Ascending aorta (tissue), 2 donors: ENCODE measurements around the gene AGAP1. TPM values are rescaled to one million over a fixed set of nuclear protein-coding genes. Genes with fewer than 3 reads are reported as not detected.

ENCODE experiments used
- DNase-seq, 2 donors: peaks; one replicate each; pipeline ENCODE4 v3.0.0-alpha.2; 2019; ENCODE audit warnings: low spot score in 2 of 2
- H3K27ac ChIP-seq, 2 donors: fragments of 200-600 bp; sonication (generic); one replicate each; pipeline ENCODE4 v1.5.1; 2016 to 2017; ENCODE audit warnings: mild to moderate bottlenecking in 1 of 2
- H3K27me3 ChIP-seq: fragments of 200-600 bp; sonication (generic); one replicate; pipeline ENCODE4 v1.5.1; 2017
- H3K36me3 ChIP-seq, 2 donors: fragments of 200-600 bp; sonication (generic); one replicate each; pipeline ENCODE4 v1.5.1; 2016
- H3K4me1 ChIP-seq, 2 donors: fragments of 200-600 bp; sonication (generic); one replicate each; pipeline ENCODE4 v1.5.1; 2016 to 2017; ENCODE audit warnings: mild to moderate bottlenecking in 1 of 2
- H3K4me3 ChIP-seq, 2 donors: fragments of 200-600 bp; sonication (generic); one replicate each; pipeline ENCODE4 v1.5.1; 2016 to 2017; ENCODE audit warnings: mild to moderate bottlenecking in 1 of 2
- H3K9me3 ChIP-seq, 2 donors: fragments of 200-600 bp; sonication (generic); one replicate each; pipeline ENCODE4 v1.5.1; 2016
- intact Hi-C: fragments of 100-400 bp; cut with DNase I; formaldehyde crosslinking; loops from one replicate; pipeline ENCODE4 v1.15.1; 2023
- total RNA-seq: library from RNA; depleted of rRNA; stranded (reverse); fragments of >200 nt; gene quantifications from one replicate; pipeline ENCODE4 v1.1.0, GENCODE V29; 2016
- TF ChIP-seq, protein P1 (sequence below), 3 experiments: fragments of 200-600 bp in 2 of 3; fragments of 450-650 bp in 1 of 3; sonication (generic) in 2 of 3; IDR thresholded peaks; one replicate each; pipeline ENCODE4 v1.5.1; 2016 to 2019; ENCODE audit warnings: antibody characterized with exemption in 3 of 3, mild to moderate bottlenecking in 1 of 3, moderate library complexity in 1 of 3

The AGAP1 gene
- total RNA-seq, 1 donor from 2014 or later, result 19.7 TPM

DNA sequence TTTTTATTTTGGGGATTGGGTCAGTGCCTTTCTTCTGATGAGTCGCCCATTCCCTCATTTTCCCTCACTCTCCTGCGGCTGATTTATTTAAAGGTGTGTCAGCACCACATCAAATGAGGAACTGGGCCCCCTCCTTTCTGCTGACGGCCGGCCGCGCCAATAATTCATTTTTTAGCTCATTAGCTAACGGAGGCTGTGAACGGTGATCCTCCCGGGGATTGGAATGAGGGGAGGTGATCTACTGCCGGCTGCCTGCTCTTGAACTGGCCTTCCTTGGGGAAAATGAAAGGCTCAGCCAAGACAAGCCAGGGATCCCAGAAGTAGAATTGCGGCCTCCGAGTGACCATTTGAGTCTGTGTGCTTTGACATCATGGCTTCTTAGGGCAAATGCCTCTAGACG is 620.1 kb downstream of the AGAP1 start:
- Histone ChIP-seq H3K4me3 (no peak overlapping the region), H3K27me3 (no peaks in the 10 kb centered on the region), H3K27ac (no peak overlapping the region), H3K36me3 (no peaks in the 10 kb centered on the region), H3K9me3 (no peaks in the 10 kb centered on the region), H3K4me1 (no peaks in the 10 kb centered on the region)
- TF ChIP-seq, protein P1, sequence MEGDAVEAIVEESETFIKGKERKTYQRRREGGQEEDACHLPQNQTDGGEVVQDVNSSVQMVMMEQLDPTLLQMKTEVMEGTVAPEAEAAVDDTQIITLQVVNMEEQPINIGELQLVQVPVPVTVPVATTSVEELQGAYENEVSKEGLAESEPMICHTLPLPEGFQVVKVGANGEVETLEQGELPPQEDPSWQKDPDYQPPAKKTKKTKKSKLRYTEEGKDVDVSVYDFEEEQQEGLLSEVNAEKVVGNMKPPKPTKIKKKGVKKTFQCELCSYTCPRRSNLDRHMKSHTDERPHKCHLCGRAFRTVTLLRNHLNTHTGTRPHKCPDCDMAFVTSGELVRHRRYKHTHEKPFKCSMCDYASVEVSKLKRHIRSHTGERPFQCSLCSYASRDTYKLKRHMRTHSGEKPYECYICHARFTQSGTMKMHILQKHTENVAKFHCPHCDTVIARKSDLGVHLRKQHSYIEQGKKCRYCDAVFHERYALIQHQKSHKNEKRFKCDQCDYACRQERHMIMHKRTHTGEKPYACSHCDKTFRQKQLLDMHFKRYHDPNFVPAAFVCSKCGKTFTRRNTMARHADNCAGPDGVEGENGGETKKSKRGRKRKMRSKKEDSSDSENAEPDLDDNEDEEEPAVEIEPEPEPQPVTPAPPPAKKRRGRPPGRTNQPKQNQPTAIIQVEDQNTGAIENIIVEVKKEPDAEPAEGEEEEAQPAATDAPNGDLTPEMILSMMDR (IDR thresholded peaks at IDR 0.05), result no peak
- DNase-seq, result no peak
- intact Hi-C loops, result no loop called here

GRCh38 chr2:236114959-236115358 is 621.1 kb downstream of the AGAP1 start:
- DNase-seq, result no peak

DNA sequence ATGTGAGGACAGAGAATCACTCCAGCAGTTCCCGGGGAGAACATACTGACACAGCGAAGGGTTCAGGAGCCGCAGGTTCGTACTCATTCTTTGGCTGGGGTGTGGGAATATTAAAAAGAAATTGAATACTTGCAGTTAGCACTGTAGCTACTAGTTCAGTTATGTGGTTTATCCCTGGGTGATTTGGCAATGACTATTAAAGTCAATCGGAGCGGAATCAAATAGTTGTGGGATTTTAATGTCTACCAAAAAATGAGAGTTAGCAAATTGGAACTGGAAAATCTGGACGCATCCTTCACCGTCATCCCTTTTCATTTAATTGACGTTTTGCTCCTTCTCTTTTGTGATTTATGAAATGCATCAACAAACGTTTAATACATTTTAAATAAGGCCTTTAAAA is 623.6 kb downstream of the AGAP1 start:
- TF ChIP-seq, protein P1 (IDR thresholded peaks at IDR 0.05), result no peak
- intact Hi-C loops, result no loop called here
- H3K27ac ChIP-seq, result no peak overlapping the region
- no peak for DNase-seq
- no peaks in the 10 kb centered on the region for H3K36me3 ChIP-seq
- H3K27me3 ChIP-seq, result no peaks in the 10 kb centered on the region
- no peak overlapping the region for H3K4me3 ChIP-seq
- no peaks in the 10 kb centered on the region for H3K4me1 ChIP-seq
- no peaks in the 10 kb centered on the region for H3K9me3 ChIP-seq

More at GRCh38 chr2:236114959-236115358, 621.1 kb downstream of the AGAP1 start:
- no peaks in the 10 kb centered on the region for H3K9me3 ChIP-seq
- TF ChIP-seq, protein P1 (IDR thresholded peaks at IDR 0.05), result no peak
- no peaks in the 10 kb centered on the region for H3K27me3 ChIP-seq
- H3K27ac ChIP-seq, result no peak overlapping the region
- H3K4me3 ChIP-seq, result no peak overlapping the region
- H3K36me3 ChIP-seq, result no peaks in the 10 kb centered on the region
- no peaks in the 10 kb centered on the region for H3K4me1 ChIP-seq
- intact Hi-C loops, result no loop called here

DNA sequence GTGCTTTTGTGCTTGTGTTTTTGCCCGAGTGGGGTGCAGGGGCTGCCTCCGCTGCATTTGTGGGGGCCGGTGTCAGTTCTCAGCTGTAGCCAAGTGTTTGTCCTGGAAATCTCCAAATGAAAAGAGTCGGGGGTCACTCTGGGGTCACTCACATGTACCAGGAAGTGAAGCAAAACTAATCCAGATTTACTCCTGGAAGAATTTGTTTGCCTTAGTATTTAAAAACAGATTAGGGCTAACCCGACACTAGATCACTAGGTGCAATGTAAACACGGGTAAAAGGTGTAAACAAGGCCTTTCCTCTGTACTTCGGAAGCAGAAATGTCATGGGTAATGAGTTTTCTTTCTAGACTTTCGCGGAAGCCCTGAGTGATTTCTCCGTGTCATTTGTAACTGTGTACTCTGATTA is 624.0 kb downstream of the AGAP1 start:
- no peak overlapping the region for H3K27ac ChIP-seq

DNA sequence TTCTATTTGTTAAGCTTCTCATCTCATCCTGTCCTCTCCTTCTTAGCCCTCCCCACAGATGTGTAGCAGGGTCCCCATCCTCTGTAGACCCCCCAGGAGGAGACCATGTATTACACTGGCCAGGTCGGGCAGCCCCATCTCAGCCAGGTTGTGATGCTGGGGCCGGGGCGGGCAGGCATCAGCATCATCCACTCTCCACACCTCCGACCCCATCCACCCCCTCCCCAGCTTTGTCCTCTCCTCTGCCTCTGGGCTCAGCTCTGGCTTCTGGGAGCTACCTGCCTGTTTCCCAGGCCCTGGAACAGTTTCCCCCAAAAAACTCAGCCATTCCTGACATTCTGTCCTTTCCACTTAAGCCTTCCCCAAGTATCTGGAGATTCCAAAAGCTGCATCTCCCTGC is 625.2 kb downstream of the AGAP1 start:
- DNase-seq, result no peak

More for the DNA sequence above, 624.0 kb downstream of the AGAP1 start:
- no peaks in the 10 kb centered on the region for H3K4me1 ChIP-seq
- intact Hi-C loops, result no loop called here
- H3K27me3 ChIP-seq, result no peaks in the 10 kb centered on the region
- no peaks in the 10 kb centered on the region for H3K36me3 ChIP-seq
- H3K4me3 ChIP-seq, result no peak overlapping the region
- no peaks in the 10 kb centered on the region for H3K9me3 ChIP-seq
- TF ChIP-seq, protein P1 (IDR thresholded peaks at IDR 0.05), result no peak
- DNase-seq, result no peak

More for the DNA sequence above, 625.2 kb downstream of the AGAP1 start:
- Histone ChIP-seq H3K27me3 (no peaks in the 10 kb centered on the region), H3K36me3 (peaks cover 5 to 7% of the 10 kb centered on the region in 2 donors), H3K27ac (no peak overlapping the region), H3K9me3 (no peaks in the 10 kb centered on the region), H3K4me3 (no peak overlapping the region), H3K4me1 (no peaks in the 10 kb centered on the region)
- intact Hi-C loops, result no loop called here
- TF ChIP-seq, protein P1 (IDR thresholded peaks at IDR 0.05), result no peak
